ENCODE results near the gene GTPBP1. TPM values are rescaled to one million over a fixed set of nuclear protein-coding genes. Genes with fewer than 3 reads are reported as not detected.

The GTPBP1 gene
- total and polyA plus RNA-seq, 2 of the 13 experiments (the other 11 are each of a cell fraction or from before 2014, with no cell fraction given), result 22.3 to 27.0 TPM

- TF ChIP-seq ZNF567 (CRISPR knock-in tag; IDR thresholded peaks at IDR 0.05; ENCODE audit: borderline replicate concordance) (no peak), HNF4G (IDR thresholded peaks at IDR 0.05; ENCODE audit: borderline replicate concordance, low read depth, low read length) (no peak), HNF4G (CRISPR knock-in tag; IDR thresholded peaks at IDR 0.05; ENCODE audit: borderline replicate concordance, low read depth) (no peak), GFI1 (CRISPR knock-in tag; IDR thresholded peaks at IDR 0.05; ENCODE audit: borderline replicate concordance) (no peak), ZNF17 (CRISPR knock-in tag; IDR thresholded peaks at IDR 0.05) (no peak), RXRA (CRISPR knock-in tag; IDR thresholded peaks at IDR 0.05) (no peak), MIER3 (CRISPR knock-in tag; IDR thresholded peaks at IDR 0.05; ENCODE audit: borderline replicate concordance) (no peak), ZNF503 (CRISPR knock-in tag; IDR thresholded peaks at IDR 0.05) (peak; percentile 33; the same call in 1 of the 2 replicates), TEAD3 (CRISPR knock-in tag; optimal IDR thresholded peaks at IDR 0.05; ENCODE audit: borderline replicate concordance) (no peak), HOXA5 (CRISPR knock-in tag; IDR thresholded peaks at IDR 0.05) (peak; percentile 67; the same call in 1 of the 2 replicates), DMTF1 (CRISPR knock-in tag; IDR thresholded peaks at IDR 0.05) (no peak), ZNF275 (CRISPR knock-in tag; IDR thresholded peaks at IDR 0.05; ENCODE audit: borderline replicate concordance) (no peak), LRRFIP1 (CRISPR knock-in tag; conservative IDR thresholded peaks at IDR 0.05) (no peak), SALL1 (CRISPR knock-in tag; IDR thresholded peaks at IDR 0.05) (0 out of 2 replicates have a peak, but pooled peaks have one; percentile 47), JUN (CRISPR knock-in tag; IDR thresholded peaks at IDR 0.05) (no peak), USF2 (IDR thresholded peaks at IDR 0.05; ENCODE audit: low read depth, low read length) (no peak), USF2 (CRISPR knock-in tag; IDR thresholded peaks at IDR 0.05; ENCODE audit: borderline replicate concordance) (no peak), ZNF383 (CRISPR knock-in tag; IDR thresholded peaks at IDR 0.05; ENCODE audit: borderline replicate concordance) (no peak), CBFB (CRISPR knock-in tag; IDR thresholded peaks at IDR 0.05) (no peak)
Measured at GRCh38 chr22:38656256-38657044, 49.3 kb upstream of the GTPBP1 start, which contains the start of the genes CBY1 and FAM227A (continued).
